ENCODE results near the gene UST. TPM values are rescaled to one million over a fixed set of nuclear protein-coding genes. Genes with fewer than 3 reads are reported as not detected.

The UST gene
- total and polyA plus RNA-seq, 9 of the 15 experiments (the other 6 are each of a cell fraction or from before 2014, with no cell fraction given), result 0.04 to 0.10 TPM; not detected in 7

GRCh38 chr6:148987982-148988381, 241.2 kb downstream of the UST start (continued):
- TF ChIP-seq ZNF133 (CRISPR knock-in tag; IDR thresholded peaks at IDR 0.05) (no peak), ZNF707 (CRISPR knock-in tag; conservative IDR thresholded peaks at IDR 0.05) (no peak), E2F6 (IDR thresholded peaks at IDR 0.05; ENCODE audit: borderline replicate concordance in 1 of 2, extremely low read depth in 1 of 2, insufficient read depth in 1 of 2, insufficient read length in 1 of 2, low read depth in 1 of 2, low read length in 1 of 2, poor library complexity in 1 of 2, severe bottlenecking in 1 of 2) (no peak), ZNF165 (CRISPR knock-in tag; IDR thresholded peaks at IDR 0.05; ENCODE audit: borderline replicate concordance) (no peak), ZNF143 (CRISPR knock-in tag; IDR thresholded peaks at IDR 0.05) (no peak), ZNF354B (CRISPR knock-in tag; IDR thresholded peaks at IDR 0.05) (no peak)

GRCh38 chr6:148989585-148989984, 242.8 kb downstream of the UST start:
- H3K4me2 ChIP-seq (ENCODE audit: insufficient read depth, low read length), result no peak overlapping the region
- ATAC-seq (no peak), DNase-seq (ENCODE audit: extremely low read depth in 1 of 4, low spot score in 3 of 4) (no peak), FAIRE-seq (no peak)
- H2AFZ ChIP-seq (ENCODE audit: low read depth, low read length), result no peak overlapping the region
- ChIA-PET CTCF (ENCODE audit: low intra/inter-chr PET ratio) (no interaction called here), POLR2A (no interaction called here)
- no peak overlapping the region for H3K4me3 ChIP-seq
- H4K20me1 ChIP-seq (replicated peaks; ENCODE audit: control insufficient read depth, insufficient read depth, low read length), result no peaks in the 10 kb centered on the region
- peaks cover 9 to 13% of the 10 kb centered on the region in 2 experiments; a peak in 3 of 5 replicates for H3K27me3 ChIP-seq (ENCODE audit: control insufficient read depth in 2 of 2, insufficient read depth in 2 of 2, low read length in 2 of 2)
- no peaks in the 10 kb centered on the region for H3K79me2 ChIP-seq (ENCODE audit: control insufficient read depth, insufficient read depth, low read length)
- intact Hi-C loops (cut with micrococcal nuclease), result no loop called here
- no peaks in the 10 kb centered on the region for H3K36me3 ChIP-seq (ENCODE audit: control insufficient read depth, insufficient read depth, low read length)
- H3K4me1 ChIP-seq (replicated peaks in 1 of 2; ENCODE audit: control insufficient read depth in 2 of 2, insufficient read depth in 2 of 2, low read length in 2 of 2), result no peaks in the 10 kb centered on the region
- no TSS peak for BruUV-seq (replicated peaks)
- in situ Hi-C loops (cut with MboI), result no loop called here
- no peaks in the 10 kb centered on the region for H3K9me3 ChIP-seq (replicated peaks; ENCODE audit: control insufficient read depth, insufficient read depth, low read depth, low read length)
- WGBS (ENCODE audit: insufficient coverage, low coverage, missing lambda C conversion rate), result 0% methylated on average over 1 of the region's 1 CpG
- H3K27ac ChIP-seq (ENCODE audit: extremely low read depth, low read depth, low read length), result no peak overlapping the region
- no peaks in the 10 kb centered on the region for H3K9me1 ChIP-seq (ENCODE audit: control insufficient read depth, insufficient read depth, low read length)
- H3K9ac ChIP-seq (ENCODE audit: insufficient read depth in 1 of 2, low read depth in 2 of 2, low read length in 2 of 2), result no peak overlapping the region
- TF ChIP-seq ZNF407 (IDR thresholded peaks at IDR 0.05; ENCODE audit: low read depth) (no peak), ZNF175 (CRISPR knock-in tag; IDR thresholded peaks at IDR 0.05; ENCODE audit: low read depth) (no peak), MYNN (IDR thresholded peaks at IDR 0.05) (no peak), MYNN (CRISPR knock-in tag; IDR thresholded peaks at IDR 0.05) (no peak), NFXL1 (CRISPR knock-in tag; IDR thresholded peaks at IDR 0.05) (no peak), MEIS2 (IDR thresholded peaks at IDR 0.05; ENCODE audit: partially characterized antibody) (no peak), HDAC6 (IDR thresholded peaks at IDR 0.05; ENCODE audit: low read depth, low read length) (no peak), ILK (tag; IDR thresholded peaks at IDR 0.05; ENCODE audit: borderline replicate concordance, low read depth) (no peak)
